GM10248 (cell line): ENCODE results near the gene KCNK5.

Experiments used
- CTCF ChIA-PET: fragments of 300-600 bp; sonication (Branson Sonifier 250); formaldehyde crosslinking; extraction: SDS; loops from one replicate; lab custom pipeline; 2021; ENCODE audit warnings: antibody characterized with exemption; lab: Yijun Ruan, JAX
- POLR2A ChIA-PET: fragments of 350-650 bp; sonication (Branson Sonifier 250); formaldehyde crosslinking; extraction: SDS; loops from one replicate; lab custom pipeline; 2020; ENCODE audit warnings: antibody characterized with exemption; lab: Yijun Ruan, JAX
- DNase-seq: peaks from one replicate; pipeline ENCODE4 v3.0.0; 2012; ENCODE audit errors: extremely low spot score
- CTCF ChIP-seq: IDR thresholded peaks from 2 replicates; pipeline ENCODE4 v1.5.1; 2012; ENCODE audit warnings: mild to moderate bottlenecking, low read depth; ENCODE audit errors: extremely low read depth, missing control alignments, control extremely low read depth

The KCNK5 gene

GRCh38 chr6:39214846-39215639 lies 14.2 kb downstream of the KCNK5 start:
- TF ChIP-seq CTCF = no peak
- ChIA-PET POLR2A (no interaction called here), CTCF (interaction anchor here (0.9 to 1.3 kb wide), 3 partner anchors 22 to 49 kb away, joined by 3 read pairs; no protein-coding TSS in a partner anchor)
- no peak for DNase-seq

- ChIA-PET CTCF (interaction anchor here (1.1 kb wide), 1 partner anchor 49 kb away, joined by 3 read pairs; no protein-coding TSS in a partner anchor), POLR2A (no interaction called here)
- no peak for DNase-seq
- no peak for TF ChIP-seq CTCF
Observed at GRCh38 chr6:39214120-39214813, 15.0 kb downstream of the KCNK5 start.

- TF ChIP-seq CTCF = no peak
- POLR2A ChIA-PET = no interaction called here
Observed at GRCh38 chr6:39213195-39213920, 15.9 kb downstream of the KCNK5 start.

GRCh38 chr6:39211183-39211582 lies 18.1 kb downstream of the KCNK5 start:
- POLR2A ChIA-PET = no interaction called here
- no peak for TF ChIP-seq CTCF
- no peak for DNase-seq
- CTCF ChIA-PET = interaction anchor here (1.3 to 2.0 kb wide), 2 partner anchors 11 to 20 kb away, joined by 4 to 5 read pairs; no protein-coding TSS in a partner anchor

More at GRCh38 chr6:39213195-39213920, 15.9 kb downstream of the KCNK5 start:
- CTCF ChIA-PET = no interaction called here
- no peak for DNase-seq

- ChIA-PET POLR2A (no interaction called here), CTCF (interaction anchor here (0.9 to 2.0 kb wide), 3 partner anchors 8 to 21 kb away, joined by 4 to 5 read pairs (median 4); no protein-coding TSS in a partner anchor)
- no peak for TF ChIP-seq CTCF
- DNase-seq = no peak
Observed at GRCh38 chr6:39210450-39210849, 18.8 kb downstream of the KCNK5 start.

GRCh38 chr6:39209911-39210310 lies 19.4 kb downstream of the KCNK5 start:
- ChIA-PET CTCF (interaction anchor here (0.9 to 1.3 kb wide), 2 partner anchors 9 to 21 kb away, joined by 4 read pairs; no protein-coding TSS in a partner anchor), POLR2A (no interaction called here)

More at GRCh38 chr6:39209911-39210310, 19.4 kb downstream of the KCNK5 start:
- no peak for DNase-seq
- TF ChIP-seq CTCF = no peak
